GM23338 (cell line): ENCODE data around the gene MYH13.

ENCODE experiments used
- CREB1 ChIP-seq: fragments of 250-450 bp; sonication (Bioruptor Pico); IDR thresholded peaks from 2 replicates; pipeline ENCODE4 v1.5.0; 2020; ENCODE audit warnings: low read depth, mild to moderate bottlenecking, moderate library complexity
- EZH2 ChIP-seq: fragments of 200-600 bp; sonication (generic); IDR thresholded peaks from one replicate; pipeline ENCODE4 v1.8.0; 2017; ENCODE audit warnings: antibody characterized with exemption, mild to moderate bottlenecking, low read depth; ENCODE audit not compliant: unreplicated experiment
- EZH2phosphoT487 ChIP-seq: fragments of 200-600 bp; sonication (generic); IDR thresholded peaks from one replicate; pipeline ENCODE4 v1.8.1; 2018; ENCODE audit warnings: antibody characterized with exemption; ENCODE audit not compliant: unreplicated experiment
- JUNB ChIP-seq: IDR thresholded peaks from one replicate; pipeline ENCODE4 v1.6.1; 2016; ENCODE audit warnings: antibody characterized with exemption; ENCODE audit not compliant: unreplicated experiment
- NANOG ChIP-seq: IDR thresholded peaks from 2 replicates; pipeline ENCODE4 v1.6.1; 2016; ENCODE audit warnings: antibody characterized with exemption, borderline replicate concordance
- POLR2AphosphoS5 ChIP-seq: IDR thresholded peaks from 2 replicates; pipeline ENCODE4 v1.6.1; 2016; ENCODE audit warnings: antibody characterized with exemption, low read depth
- ZNF114 ChIP-seq: fragments of 250-450 bp; sonication (Bioruptor Pico); IDR thresholded peaks from 2 replicates; pipeline ENCODE4 v1.5.0; 2020; ENCODE audit warnings: mild to moderate bottlenecking, moderate library complexity
- TF ChIP-seq, protein P1 (sequence below), 2 experiments: fragments of 200-600 bp in 1 of 2; sonication (generic) in 1 of 2; conservative IDR thresholded peaks; 2 replicates each; pipeline versions ENCODE4 v1.5.1 to v1.6.1; 2016 to 2017; ENCODE audit warnings: antibody characterized with exemption in 2 of 2, low read depth in 2 of 2, mild to moderate bottlenecking in 2 of 2, moderate library complexity in 1 of 2
- TF ChIP-seq, protein P2 (sequence below): IDR thresholded peaks from one replicate; pipeline ENCODE4 v1.6.1; 2018; ENCODE audit warnings: antibody characterized with exemption; ENCODE audit not compliant: unreplicated experiment
- TF ChIP-seq, protein P3 (sequence below): IDR thresholded peaks from 2 replicates; pipeline ENCODE4 v1.6.1; 2016; ENCODE audit warnings: antibody characterized with exemption
- TF ChIP-seq, protein P4 (sequence below): fragments of 250-450 bp; sonication (Bioruptor Pico); IDR thresholded peaks from 2 replicates; pipeline ENCODE4 v1.5.0; 2020; ENCODE audit warnings: mild to moderate bottlenecking, moderate library complexity

DNA sequence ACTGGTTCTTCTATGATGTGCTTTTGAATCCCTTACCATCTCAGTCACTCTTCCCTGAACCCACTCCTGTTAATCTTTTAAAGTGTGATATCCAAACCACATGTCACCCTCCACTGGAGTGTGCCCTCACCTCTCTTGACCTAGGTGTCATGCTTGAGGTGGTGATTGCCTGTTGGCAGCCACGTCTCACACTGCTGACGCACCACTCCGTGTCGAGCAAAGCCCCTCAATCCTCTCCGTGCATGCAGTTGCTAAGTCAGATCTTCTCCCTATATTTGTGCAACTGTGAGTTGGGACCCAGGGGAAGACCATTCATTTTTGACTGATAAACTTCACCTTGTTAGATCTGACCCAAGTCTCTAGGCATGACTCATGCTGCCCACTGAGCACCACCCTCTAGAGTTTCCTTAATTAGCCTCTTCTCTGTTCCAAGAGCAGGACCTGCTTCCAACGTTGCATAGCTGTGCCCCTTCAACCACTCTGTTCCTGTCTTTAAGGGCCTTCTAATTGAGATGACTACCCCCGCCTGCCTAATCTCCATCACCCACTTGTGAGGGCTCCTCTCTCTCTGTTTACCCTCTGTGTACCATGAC lies 2.7 kb downstream of the MYH13 start:
- TF ChIP-seq, protein P1, sequence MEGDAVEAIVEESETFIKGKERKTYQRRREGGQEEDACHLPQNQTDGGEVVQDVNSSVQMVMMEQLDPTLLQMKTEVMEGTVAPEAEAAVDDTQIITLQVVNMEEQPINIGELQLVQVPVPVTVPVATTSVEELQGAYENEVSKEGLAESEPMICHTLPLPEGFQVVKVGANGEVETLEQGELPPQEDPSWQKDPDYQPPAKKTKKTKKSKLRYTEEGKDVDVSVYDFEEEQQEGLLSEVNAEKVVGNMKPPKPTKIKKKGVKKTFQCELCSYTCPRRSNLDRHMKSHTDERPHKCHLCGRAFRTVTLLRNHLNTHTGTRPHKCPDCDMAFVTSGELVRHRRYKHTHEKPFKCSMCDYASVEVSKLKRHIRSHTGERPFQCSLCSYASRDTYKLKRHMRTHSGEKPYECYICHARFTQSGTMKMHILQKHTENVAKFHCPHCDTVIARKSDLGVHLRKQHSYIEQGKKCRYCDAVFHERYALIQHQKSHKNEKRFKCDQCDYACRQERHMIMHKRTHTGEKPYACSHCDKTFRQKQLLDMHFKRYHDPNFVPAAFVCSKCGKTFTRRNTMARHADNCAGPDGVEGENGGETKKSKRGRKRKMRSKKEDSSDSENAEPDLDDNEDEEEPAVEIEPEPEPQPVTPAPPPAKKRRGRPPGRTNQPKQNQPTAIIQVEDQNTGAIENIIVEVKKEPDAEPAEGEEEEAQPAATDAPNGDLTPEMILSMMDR (conservative IDR thresholded peaks at IDR 0.05; ENCODE audit: low read depth in 2 of 2) = no peak
- TF ChIP-seq EZH2phosphoT487 = no peak
- no peak for TF ChIP-seq POLR2AphosphoS5
- TF ChIP-seq EZH2 = no peak
- TF ChIP-seq, protein P2, sequence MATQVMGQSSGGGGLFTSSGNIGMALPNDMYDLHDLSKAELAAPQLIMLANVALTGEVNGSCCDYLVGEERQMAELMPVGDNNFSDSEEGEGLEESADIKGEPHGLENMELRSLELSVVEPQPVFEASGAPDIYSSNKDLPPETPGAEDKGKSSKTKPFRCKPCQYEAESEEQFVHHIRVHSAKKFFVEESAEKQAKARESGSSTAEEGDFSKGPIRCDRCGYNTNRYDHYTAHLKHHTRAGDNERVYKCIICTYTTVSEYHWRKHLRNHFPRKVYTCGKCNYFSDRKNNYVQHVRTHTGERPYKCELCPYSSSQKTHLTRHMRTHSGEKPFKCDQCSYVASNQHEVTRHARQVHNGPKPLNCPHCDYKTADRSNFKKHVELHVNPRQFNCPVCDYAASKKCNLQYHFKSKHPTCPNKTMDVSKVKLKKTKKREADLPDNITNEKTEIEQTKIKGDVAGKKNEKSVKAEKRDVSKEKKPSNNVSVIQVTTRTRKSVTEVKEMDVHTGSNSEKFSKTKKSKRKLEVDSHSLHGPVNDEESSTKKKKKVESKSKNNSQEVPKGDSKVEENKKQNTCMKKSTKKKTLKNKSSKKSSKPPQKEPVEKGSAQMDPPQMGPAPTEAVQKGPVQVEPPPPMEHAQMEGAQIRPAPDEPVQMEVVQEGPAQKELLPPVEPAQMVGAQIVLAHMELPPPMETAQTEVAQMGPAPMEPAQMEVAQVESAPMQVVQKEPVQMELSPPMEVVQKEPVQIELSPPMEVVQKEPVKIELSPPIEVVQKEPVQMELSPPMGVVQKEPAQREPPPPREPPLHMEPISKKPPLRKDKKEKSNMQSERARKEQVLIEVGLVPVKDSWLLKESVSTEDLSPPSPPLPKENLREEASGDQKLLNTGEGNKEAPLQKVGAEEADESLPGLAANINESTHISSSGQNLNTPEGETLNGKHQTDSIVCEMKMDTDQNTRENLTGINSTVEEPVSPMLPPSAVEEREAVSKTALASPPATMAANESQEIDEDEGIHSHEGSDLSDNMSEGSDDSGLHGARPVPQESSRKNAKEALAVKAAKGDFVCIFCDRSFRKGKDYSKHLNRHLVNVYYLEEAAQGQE = no peak
- TF ChIP-seq CREB1 (CRISPR knock-in tag) = no peak
- TF ChIP-seq, protein P3, sequence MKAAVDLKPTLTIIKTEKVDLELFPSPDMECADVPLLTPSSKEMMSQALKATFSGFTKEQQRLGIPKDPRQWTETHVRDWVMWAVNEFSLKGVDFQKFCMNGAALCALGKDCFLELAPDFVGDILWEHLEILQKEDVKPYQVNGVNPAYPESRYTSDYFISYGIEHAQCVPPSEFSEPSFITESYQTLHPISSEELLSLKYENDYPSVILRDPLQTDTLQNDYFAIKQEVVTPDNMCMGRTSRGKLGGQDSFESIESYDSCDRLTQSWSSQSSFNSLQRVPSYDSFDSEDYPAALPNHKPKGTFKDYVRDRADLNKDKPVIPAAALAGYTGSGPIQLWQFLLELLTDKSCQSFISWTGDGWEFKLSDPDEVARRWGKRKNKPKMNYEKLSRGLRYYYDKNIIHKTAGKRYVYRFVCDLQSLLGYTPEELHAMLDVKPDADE = no peak
- TF ChIP-seq JUNB = no peak
- TF ChIP-seq, protein P4, sequence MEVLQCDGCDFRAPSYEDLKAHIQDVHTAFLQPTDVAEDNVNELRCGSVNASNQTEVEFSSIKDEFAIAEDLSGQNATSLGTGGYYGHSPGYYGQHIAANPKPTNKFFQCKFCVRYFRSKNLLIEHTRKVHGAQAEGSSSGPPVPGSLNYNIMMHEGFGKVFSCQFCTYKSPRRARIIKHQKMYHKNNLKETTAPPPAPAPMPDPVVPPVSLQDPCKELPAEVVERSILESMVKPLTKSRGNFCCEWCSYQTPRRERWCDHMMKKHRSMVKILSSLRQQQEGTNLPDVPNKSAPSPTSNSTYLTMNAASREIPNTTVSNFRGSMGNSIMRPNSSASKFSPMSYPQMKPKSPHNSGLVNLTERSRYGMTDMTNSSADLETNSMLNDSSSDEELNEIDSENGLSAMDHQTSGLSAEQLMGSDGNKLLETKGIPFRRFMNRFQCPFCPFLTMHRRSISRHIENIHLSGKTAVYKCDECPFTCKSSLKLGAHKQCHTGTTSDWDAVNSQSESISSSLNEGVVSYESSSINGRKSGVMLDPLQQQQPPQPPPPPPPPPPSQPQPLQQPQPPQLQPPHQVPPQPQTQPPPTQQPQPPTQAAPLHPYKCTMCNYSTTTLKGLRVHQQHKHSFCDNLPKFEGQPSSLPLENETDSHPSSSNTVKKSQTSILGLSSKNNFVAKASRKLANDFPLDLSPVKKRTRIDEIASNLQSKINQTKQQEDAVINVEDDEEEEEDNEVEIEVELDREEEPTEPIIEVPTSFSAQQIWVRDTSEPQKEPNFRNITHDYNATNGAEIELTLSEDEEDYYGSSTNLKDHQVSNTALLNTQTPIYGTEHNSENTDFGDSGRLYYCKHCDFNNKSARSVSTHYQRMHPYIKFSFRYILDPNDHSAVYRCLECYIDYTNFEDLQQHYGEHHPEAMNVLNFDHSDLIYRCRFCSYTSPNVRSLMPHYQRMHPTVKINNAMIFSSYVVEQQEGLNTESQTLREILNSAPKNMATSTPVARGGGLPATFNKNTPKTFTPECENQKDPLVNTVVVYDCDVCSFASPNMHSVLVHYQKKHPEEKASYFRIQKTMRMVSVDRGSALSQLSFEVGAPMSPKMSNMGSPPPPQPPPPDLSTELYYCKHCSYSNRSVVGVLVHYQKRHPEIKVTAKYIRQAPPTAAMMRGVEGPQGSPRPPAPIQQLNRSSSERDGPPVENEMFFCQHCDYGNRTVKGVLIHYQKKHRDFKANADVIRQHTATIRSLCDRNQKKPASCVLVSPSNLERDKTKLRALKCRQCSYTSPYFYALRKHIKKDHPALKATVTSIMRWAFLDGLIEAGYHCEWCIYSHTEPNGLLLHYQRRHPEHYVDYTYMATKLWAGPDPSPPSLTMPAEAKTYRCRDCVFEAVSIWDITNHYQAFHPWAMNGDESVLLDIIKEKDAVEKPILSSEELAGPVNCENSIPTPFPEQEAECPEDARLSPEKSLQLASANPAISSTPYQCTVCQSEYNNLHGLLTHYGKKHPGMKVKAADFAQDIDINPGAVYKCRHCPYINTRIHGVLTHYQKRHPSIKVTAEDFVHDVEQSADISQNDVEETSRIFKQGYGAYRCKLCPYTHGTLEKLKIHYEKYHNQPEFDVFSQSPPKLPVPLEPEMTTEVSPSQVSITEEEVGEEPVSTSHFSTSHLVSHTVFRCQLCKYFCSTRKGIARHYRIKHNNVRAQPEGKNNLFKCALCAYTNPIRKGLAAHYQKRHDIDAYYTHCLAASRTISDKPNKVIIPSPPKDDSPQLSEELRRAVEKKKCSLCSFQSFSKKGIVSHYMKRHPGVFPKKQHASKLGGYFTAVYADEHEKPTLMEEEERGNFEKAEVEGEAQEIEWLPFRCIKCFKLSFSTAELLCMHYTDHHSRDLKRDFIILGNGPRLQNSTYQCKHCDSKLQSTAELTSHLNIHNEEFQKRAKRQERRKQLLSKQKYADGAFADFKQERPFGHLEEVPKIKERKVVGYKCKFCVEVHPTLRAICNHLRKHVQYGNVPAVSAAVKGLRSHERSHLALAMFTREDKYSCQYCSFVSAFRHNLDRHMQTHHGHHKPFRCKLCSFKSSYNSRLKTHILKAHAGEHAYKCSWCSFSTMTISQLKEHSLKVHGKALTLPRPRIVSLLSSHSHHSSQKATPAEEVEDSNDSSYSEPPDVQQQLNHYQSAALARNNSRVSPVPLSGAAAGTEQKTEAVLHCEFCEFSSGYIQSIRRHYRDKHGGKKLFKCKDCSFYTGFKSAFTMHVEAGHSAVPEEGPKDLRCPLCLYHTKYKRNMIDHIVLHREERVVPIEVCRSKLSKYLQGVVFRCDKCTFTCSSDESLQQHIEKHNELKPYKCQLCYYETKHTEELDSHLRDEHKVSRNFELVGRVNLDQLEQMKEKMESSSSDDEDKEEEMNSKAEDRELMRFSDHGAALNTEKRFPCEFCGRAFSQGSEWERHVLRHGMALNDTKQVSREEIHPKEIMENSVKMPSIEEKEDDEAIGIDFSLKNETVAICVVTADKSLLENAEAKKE (CRISPR knock-in tag) = no peak
- no peak for TF ChIP-seq ZNF114 (CRISPR knock-in tag)
- TF ChIP-seq NANOG = no peak
